Neural cell (in vitro differentiated cells): ENCODE data around the gene RALGPS2. TPM values are rescaled to one million over a fixed set of nuclear protein-coding genes. Genes with fewer than 3 reads are reported as not detected.

ENCODE experiments used
- H2AFZ ChIP-seq: fragments of 200-600, 300-800 bp; sonication (generic), shearing (Covaris generic); 2 replicates; pipeline ENCODE4 v1.6.0; 2014; ENCODE audit warnings: low read depth, mild to moderate bottlenecking, antibody characterized with exemption, low read length, moderate library complexity
- H3F3A ChIP-seq: fragments of 200-600 bp; shearing (Covaris generic); 2 replicates; pipeline ENCODE4 v1.6.1; 2016; ENCODE audit warnings: mild to moderate bottlenecking, moderate library complexity, mixed read lengths, antibody characterized with exemption, low read length; ENCODE audit not compliant: insufficient read depth, poor library complexity, severe bottlenecking
- H3K27ac ChIP-seq: fragments of 200-600, 300-800 bp; sonication (generic), shearing (Covaris generic); 2 replicates; pipeline ENCODE4 v1.5.1; 2014; ENCODE audit warnings: mild to moderate bottlenecking, low read length, moderate library complexity
- H3K27me3 ChIP-seq: fragments of 300-800, 200-600 bp; sonication (generic), shearing (Covaris generic); 2 replicates; pipeline ENCODE4 v1.6.0; 2014; ENCODE audit warnings: mild to moderate bottlenecking, low read depth, low read length, moderate library complexity; ENCODE audit not compliant: insufficient read depth
- H3K36me3 ChIP-seq: fragments of 300-800, 200-600 bp; sonication (generic), shearing (Covaris generic); 2 replicates; pipeline ENCODE4 v1.5.1; 2014; ENCODE audit warnings: mild to moderate bottlenecking, antibody characterized with exemption, low read length, moderate library complexity; ENCODE audit not compliant: insufficient read depth
- H3K4me2 ChIP-seq: fragments of 300-800, 200-600 bp; sonication (generic), shearing (Covaris generic); 2 replicates; pipeline ENCODE4 v1.6.0; 2014; ENCODE audit warnings: mild to moderate bottlenecking, low read length
- H3K4me3 ChIP-seq: fragments of 300-800, 200-600 bp; sonication (generic), shearing (Covaris generic); 2 replicates; pipeline ENCODE4 v1.5.1; 2014; ENCODE audit warnings: mild to moderate bottlenecking, low read length, moderate library complexity
- H3K79me2 ChIP-seq: fragments of 200-600 bp; shearing (Covaris generic); replicated peaks from 2 replicates; pipeline ENCODE4 v1.6.0; 2014; ENCODE audit warnings: mild to moderate bottlenecking, low read length, moderate library complexity; ENCODE audit not compliant: insufficient read depth
- H3K9ac ChIP-seq: fragments of 300-800, 200-600 bp; sonication (generic), shearing (Covaris generic); 2 replicates; pipeline ENCODE4 v1.6.1; 2016; ENCODE audit warnings: mild to moderate bottlenecking, low read length, mixed read lengths
- H3K9me2 ChIP-seq: fragments of 200-600 bp; shearing (Covaris generic); 2 replicates; pipeline ENCODE4 v1.6.1; 2016; ENCODE audit warnings: mild to moderate bottlenecking, low read length, mixed read lengths; ENCODE audit not compliant: insufficient read depth
- H3K9me3 ChIP-seq: fragments of 200-600, 300-800 bp; sonication (generic), shearing (Covaris generic); 2 replicates; pipeline ENCODE4 v1.6.1; 2016; ENCODE audit warnings: mild to moderate bottlenecking, mixed run types, low read length, moderate library complexity, mixed read lengths
- H4K20me1 ChIP-seq: fragments of 200-600 bp; shearing (Covaris generic); 2 replicates; pipeline ENCODE4 v1.6.1; 2016; ENCODE audit warnings: mild to moderate bottlenecking, mixed run types; ENCODE audit not compliant: insufficient read depth
- CTCF ChIP-seq: fragments of 450-650 bp; IDR thresholded peaks from 2 replicates; pipeline ENCODE4 v1.5.1; 2014; ENCODE audit warnings: antibody characterized with exemption, mild to moderate bottlenecking, moderate library complexity; ENCODE audit not compliant: poor library complexity, severe bottlenecking
- EP300 ChIP-seq: fragments of 450-650 bp; conservative IDR thresholded peaks from 2 replicates; pipeline ENCODE4 v1.6.1; 2014; ENCODE audit warnings: antibody characterized with exemption, mild to moderate bottlenecking, moderate library complexity; ENCODE audit not compliant: poor library complexity, severe bottlenecking
- EZH2 ChIP-seq: fragments of 200-600, 300-800 bp; shearing (Covaris generic), sonication (generic); IDR thresholded peaks from 2 replicates; pipeline ENCODE4 v1.6.1; 2014; ENCODE audit warnings: antibody characterized with exemption, low read length, borderline replicate concordance, mild to moderate bottlenecking; ENCODE audit not compliant: insufficient read depth, poor library complexity, severe bottlenecking
- MXI1 ChIP-seq: fragments of 450-650 bp; conservative IDR thresholded peaks from 2 replicates; pipeline ENCODE4 v1.6.1; 2014; ENCODE audit warnings: antibody characterized with exemption, mild to moderate bottlenecking; ENCODE audit not compliant: poor library complexity, severe bottlenecking
- POLR2AphosphoS5 ChIP-seq: IDR thresholded peaks from 2 replicates; pipeline ENCODE4 v1.6.1; 2012
- RAD21 ChIP-seq: fragments of 450-650 bp; conservative IDR thresholded peaks from 2 replicates; pipeline ENCODE4 v1.6.1; 2014; ENCODE audit warnings: antibody characterized with exemption, mild to moderate bottlenecking, moderate library complexity
- REST ChIP-seq: IDR thresholded peaks from 2 replicates; pipeline ENCODE4 v1.6.1; 2012; ENCODE audit warnings: borderline replicate concordance
- SMC3 ChIP-seq: fragments of 450-650 bp; conservative IDR thresholded peaks from 2 replicates; pipeline ENCODE4 v1.6.1; 2014; ENCODE audit warnings: antibody characterized with exemption, mild to moderate bottlenecking, moderate library complexity; ENCODE audit not compliant: poor library complexity
- TAF1 ChIP-seq: IDR thresholded peaks from 2 replicates; pipeline ENCODE4 v1.6.1; 2012; ENCODE audit warnings: low read depth
- polyA plus RNA-seq: library from polyadenylated mRNA; depleted of rRNA; stranded (reverse); fragments of >200 nt; gene quantifications from 2 replicates; pipeline ENCODE4 v1.2.3, GENCODE V29; 2014

The RALGPS2 gene
- polyA plus RNA-seq, 1 donor from 2014 or later: 26.6 TPM

- no peak overlapping the region for H2AFZ ChIP-seq
- H3K4me2 ChIP-seq: no peak overlapping the region
- H3K9ac ChIP-seq: no peak overlapping the region
- H3F3A ChIP-seq: no peaks in the 10 kb centered on the region
- H3K79me2 ChIP-seq: peaks cover 4% of the 10 kb centered on the region
- H4K20me1 ChIP-seq: no peaks in the 10 kb centered on the region
- H3K9me3 ChIP-seq: peaks cover 8% of the 10 kb centered on the region
- TF ChIP-seq EZH2 (no peak), POLR2AphosphoS5 (no peak), REST (no peak), MXI1 (no peak), TAF1 (no peak), EP300 (no peak), CTCF (no peak), RAD21 (no peak), SMC3 (no peak)
- H3K27ac ChIP-seq: no peak overlapping the region
- no peak overlapping the region for H3K4me3 ChIP-seq
- H3K27me3 ChIP-seq: no peaks in the 10 kb centered on the region
- peaks cover 9% of the 10 kb centered on the region for H3K36me3 ChIP-seq
- H3K9me2 ChIP-seq: no peaks in the 10 kb centered on the region
Measured at GRCh38 chr1:178772952-178773351, 47.9 kb downstream of the RALGPS2 start.

GRCh38 chr1:178774263-178774662 is 49.2 kb downstream of the RALGPS2 start:
- Histone ChIP-seq H3K27ac (no peak overlapping the region), H3K9me3 (peaks cover 1% of the 10 kb centered on the region), H3K27me3 (no peaks in the 10 kb centered on the region), H3K79me2 (no peaks in the 10 kb centered on the region), H3K9ac (no peak overlapping the region), H2AFZ (no peak overlapping the region), H3K36me3 (no peaks in the 10 kb centered on the region), H3K4me3 (no peak overlapping the region), H3K4me2 (no peak overlapping the region), H3K9me2 (no peaks in the 10 kb centered on the region), H4K20me1 (no peaks in the 10 kb centered on the region), H3F3A (no peaks in the 10 kb centered on the region)
- TF ChIP-seq SMC3: peak; percentile 60
- no peak for TF ChIP-seq EP300
- no peak for TF ChIP-seq POLR2AphosphoS5
- TF ChIP-seq CTCF: peak; percentile 60
- no peak for TF ChIP-seq MXI1
- TF ChIP-seq RAD21: peak; percentile 60
- no peak for TF ChIP-seq EZH2
- no peak for TF ChIP-seq TAF1
- no peak for TF ChIP-seq REST
